Stimulated activated CD8-positive, alpha-beta memory T cell treated with anti-CD3 and anti-CD28 coated beads, Interleukin-7, amount 100 ng/mL, for 4 hours (primary cell): ENCODE measurements around the gene CTBP1.
A peak's percentile ranks its signal among the peaks of the same experiment; 100 is the strongest.

Source experiments
- DNase-seq, 2 donors: peaks; one replicate each; pipeline ENCODE4 v3.0.0-alpha.2; 2020; ENCODE audit warnings: low read depth in 2 of 2

The CTBP1 gene

DNA sequence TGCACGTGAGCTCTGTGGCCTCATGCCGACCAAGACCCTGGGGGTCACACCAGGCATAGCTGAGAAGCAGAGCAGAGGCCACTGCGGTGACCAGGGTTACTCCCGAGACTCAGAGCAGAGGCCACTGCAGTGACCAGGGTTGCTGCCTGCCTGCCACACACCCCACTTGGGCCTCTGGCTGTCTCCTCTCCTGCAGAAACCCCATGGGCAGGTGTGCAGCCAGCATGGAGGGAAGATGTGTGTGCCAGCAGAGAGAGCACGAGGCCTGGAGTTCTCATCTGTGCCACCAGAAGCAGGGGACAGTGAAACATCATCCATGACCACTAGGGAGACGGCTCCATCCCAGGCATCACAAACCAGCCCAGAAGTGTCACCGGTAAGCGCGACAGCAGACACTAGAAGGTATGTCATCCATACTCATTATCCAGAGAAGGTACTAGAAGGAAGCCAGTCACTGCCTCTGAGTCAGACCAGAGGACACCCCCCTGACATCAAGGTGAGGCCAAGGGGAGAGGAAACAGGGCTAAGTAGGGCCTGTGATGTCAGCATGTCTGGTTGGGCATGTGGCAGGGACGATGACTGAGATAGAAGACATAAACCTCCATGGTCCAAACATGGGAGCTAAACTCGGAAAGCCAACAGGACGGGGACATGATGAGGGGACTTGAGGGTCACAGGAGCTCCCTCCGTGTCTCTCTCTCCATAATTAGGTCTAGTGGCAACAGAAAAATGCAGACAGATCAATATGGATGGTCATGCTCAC is 52.3 kb downstream of the CTBP1 start:
- no peak for DNase-seq

DNA sequence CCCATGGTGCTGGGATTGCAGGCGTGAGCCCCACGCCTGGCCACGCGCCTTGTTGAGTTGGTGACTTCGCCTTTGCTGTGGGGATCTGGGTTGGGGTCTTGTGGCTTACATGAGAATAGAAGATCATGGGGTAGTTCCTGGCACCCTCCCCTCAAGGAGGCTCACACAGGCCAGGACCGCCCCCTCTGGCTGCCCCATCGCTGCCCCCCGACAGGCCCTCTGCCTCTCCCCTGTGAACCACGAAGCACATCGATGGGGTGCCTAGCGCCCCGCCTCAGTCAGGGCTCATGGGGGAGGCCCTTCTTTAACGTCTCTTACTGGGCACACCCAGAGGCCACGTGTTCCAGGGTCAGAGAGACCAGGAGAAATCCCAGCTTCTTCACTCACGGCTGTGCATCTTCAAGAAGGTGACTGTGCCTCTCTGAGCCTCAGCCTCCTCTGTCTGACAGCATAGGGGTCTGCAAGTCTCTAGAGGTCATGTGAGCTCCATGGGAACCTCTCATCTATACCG is 53.0 kb downstream of the CTBP1 start:
- no peak for DNase-seq

DNA sequence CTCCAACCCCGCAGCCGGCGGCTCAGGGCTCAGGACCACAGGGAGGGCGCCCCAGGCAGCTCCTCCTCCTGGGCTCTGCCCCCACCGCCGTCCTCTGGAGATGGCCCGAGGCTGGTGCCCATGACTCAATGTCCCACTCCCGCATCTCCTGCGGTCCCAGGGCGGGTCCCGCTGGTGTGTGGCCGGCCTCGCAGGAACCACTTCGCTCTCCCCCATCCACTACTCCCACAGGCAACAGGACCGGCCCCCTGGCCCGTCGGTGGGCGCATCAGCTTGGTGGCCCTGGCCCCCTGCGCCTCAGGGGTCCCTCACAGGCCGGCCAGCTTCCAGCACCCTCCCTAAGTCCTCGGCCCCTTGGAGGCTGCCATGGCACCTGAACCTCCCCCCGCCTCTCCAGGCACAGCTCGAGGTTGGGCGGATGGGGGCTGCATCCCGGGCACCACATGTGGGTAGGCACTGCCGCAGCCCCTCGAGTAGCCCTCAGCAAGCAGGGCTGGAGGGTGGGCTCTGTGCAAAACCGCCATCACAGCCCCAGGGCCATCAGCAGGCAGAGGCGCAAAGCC is 53.7 kb downstream of the CTBP1 start:
- DNase-seq: no peak

DNA sequence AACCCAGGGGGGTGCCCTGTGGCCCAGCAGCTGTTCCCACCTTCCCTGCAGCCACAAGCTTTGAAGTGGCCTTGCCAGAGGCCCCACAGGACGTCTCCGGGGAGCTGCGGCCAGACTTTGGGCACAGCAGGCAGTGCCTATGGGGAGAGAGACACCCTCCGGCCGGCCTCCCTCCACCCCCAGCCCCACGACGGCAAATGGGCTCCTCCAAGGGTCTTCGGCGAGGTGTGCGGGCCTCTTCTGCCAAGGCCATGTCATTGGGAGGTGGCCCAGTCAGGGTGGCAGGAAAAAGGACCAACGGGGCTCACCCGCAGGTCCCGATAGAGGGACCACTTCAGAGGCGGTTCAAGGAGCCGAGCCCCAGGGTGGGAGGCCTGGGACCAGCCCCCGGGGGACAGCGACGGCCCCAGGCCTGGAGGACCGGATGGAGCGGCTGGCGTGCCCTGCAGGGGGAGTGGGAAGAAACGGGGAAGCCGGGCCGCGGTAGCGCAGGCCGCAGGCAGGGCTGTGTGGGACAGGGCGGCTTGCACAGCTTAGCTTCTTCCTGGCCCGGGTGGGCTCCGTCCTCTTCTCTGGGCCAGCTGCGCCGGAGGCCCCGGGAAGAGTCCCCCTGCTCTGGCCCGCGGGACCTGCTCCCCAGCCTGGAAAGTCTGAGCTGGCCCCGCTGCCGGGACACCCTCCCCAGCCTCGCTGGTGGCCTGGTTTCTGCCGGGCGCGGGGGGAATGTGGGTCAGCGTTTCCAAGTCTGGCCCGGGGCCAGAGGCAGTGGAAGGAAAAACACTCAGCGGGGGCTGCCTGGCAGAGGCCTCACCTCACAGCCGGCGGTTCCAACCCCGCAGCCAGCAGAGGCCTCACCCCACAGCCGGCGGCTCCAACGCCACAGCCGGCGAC is 54.7 kb downstream of the CTBP1 start:
- no peak for DNase-seq

DNA sequence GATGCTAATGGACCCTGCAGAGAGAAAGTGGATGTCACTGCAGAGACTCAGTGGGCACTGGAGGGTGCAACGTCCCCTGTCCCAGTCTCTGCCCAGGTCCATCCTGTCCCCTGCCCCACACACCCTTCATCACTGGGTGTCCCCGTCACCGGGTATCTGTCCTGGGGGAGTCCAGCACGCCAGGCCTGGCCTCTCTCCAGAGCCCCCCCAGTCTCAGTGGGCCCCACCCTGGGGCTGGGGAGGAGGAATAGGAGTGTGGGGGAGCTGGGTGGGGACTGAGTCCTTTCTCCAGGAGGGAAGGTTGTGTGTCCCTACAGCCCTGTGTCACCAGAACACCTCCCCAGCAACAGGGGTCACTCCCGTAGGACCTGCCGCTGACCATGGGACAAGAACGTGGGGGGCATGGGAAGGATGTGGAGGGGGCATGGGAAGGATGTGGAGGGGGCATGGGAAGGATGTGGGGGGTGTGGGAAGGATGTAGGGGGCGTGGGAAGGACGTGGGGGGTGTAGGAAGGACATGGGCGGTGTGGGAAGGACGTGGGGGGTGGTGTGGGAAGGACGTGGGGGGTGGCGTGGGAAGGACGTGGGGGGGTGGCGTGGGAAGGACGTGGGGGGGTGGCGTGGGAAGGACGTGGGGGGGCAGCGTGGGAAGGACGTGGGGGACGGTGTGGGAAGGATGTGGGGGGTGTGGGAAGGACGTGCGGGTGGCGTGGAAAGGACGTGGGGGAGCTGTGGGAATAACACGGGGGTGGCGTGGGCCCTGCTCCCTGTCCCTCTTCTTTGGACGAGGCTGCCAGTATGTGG is 55.5 kb downstream of the CTBP1 start:
- DNase-seq: no peak

DNA sequence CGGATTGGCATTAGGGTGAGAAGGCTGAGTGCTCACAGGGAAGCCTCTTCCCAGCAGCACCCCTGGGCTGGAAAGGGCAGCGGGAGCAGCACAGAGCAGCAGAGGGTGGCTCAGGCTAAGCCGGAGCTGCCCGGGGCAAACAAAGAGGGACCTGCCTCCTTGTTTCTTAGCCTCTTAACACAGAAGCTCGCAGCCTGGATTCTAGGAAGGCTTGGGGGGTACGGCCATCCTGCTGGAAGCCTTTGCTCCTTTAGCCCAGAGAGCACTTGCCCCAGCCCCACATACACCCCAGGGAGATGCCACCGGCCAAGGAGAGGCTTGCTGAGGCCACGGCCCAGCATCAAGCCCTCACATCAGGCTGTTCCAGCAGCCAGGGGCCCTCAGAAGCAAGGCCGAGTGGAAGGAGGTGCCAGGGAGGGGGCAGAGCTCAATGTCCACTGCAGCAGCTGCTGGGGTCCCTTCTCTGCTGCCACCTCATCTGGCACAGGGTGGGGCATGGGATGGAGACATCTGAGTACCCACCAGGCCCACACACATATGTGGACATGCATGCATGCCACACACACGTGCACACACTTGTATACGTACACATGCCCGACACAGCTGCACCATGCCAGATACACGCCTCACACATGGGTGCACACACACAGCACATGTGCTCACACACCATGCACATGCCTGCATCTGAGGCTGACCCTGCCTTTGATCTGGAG is 56.3 kb downstream of the CTBP1 start:
- DNase-seq: no peak

DNA sequence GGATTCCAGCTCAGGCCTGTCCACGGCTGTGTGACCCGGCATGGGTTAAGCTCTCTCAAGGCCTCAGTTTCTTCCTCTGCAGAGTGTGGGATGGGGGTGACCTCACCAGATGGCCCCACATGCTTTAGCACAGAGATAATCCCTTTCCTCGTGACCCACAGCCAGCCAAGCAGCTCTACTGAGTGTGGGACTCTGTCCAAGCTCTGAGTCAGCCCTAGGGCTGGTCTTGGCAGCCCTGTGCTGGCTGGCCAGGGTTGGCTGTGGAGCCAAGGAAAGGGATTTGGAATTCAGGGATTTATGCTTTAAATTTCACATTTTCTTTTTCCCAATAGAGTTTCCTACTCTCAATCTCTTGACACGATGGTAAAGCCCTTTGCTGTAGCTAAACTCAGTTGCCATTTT is 56.8 kb downstream of the CTBP1 start:
- no peak for DNase-seq

DNA sequence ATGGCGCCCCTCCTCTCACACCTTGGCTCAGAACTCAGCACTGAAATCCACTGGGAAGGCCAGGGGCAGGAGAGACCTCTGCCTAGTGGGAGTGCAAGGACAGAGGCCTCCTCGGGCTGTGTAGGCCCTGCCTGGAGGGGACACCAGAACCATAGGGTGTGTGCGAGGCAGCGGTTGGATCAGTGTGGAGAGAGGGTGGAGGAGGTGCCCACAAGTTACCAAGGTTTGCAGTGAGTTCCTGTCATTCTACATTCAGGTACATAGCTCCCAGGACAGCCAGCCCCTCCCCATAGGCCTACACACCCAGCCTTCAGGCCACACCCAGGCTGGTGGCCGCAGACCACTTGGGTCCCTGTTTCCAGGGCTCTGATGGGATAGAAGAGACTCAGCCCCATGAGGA is 57.3 kb downstream of the CTBP1 start:
- no peak for DNase-seq

DNA sequence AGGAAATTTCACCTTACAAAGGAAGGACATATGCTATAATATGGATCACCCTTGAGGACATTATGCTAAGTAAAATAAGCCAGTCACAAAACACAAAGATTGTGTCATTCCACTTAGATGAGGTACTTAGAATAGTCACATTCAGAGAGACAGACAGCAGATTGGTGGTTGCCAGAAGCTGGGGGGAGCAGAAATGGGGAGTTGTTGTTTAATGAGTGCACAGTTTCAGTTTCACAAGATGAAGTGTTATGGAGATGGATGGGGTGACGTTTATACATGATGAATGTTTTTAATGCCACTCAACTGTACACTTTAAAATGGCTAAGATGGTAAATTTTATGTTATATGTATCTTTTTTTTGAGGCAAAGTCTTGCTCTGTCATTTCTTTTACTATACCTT is 61.7 kb downstream of the CTBP1 start:
- peak in 1 of 2 donors; percentile 27 for DNase-seq

DNA sequence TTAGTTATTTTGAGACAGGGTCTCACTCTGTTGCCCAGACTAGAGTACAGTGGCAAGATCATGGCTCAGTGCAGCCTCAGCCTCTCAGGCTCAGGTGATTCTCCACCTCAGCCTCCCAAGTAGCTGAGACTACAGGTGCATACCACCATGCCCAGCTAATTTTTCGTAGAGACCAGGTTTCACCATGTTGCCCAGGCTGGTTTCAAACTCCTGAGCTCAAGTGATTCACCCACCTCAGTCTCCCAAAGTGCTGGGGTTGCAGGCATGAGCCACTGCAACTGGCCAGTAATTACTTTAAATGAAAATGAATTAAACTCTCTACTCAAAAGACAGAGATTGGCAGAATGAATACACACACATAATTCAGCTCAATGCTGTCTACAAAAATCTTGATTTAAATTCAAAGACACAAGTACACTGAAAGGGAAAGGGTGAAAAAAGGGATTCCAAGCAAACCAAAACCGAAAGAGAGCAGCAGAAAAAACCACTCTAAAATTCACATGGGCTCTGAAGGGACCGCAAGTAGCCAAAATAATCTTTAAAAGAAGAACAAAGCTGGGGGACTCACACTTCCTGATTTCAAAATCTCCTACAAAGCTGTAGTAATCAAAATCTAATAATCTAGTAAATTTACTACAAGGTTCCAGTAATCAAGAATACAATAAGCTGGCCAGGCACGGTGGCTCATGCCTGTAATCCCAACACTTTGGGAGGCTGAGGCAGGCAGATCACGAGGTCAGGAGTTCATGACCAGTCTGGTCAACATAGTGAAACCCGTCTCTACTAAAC is 64.8 kb downstream of the CTBP1 start:
- no peak for DNase-seq

DNA sequence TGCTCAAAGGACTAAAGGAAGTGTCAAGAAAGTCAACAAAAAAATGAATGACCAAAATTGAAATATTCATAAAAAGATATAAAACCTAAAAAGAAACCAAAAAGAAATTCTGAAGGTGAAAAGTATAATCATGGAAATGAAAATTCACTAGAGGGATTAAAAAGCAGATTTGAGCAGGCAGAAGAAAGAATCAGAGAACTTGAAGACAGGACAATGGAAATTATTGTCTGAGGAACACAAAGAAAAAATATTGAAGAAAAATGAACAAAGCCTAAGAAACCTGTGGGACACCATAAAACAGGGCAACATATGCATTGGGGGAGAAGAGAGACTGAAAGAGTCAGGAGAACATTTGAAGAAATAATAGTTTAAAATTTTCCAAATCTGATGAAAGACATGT is 66.6 kb downstream of the CTBP1 start:
- DNase-seq: no peak

DNA sequence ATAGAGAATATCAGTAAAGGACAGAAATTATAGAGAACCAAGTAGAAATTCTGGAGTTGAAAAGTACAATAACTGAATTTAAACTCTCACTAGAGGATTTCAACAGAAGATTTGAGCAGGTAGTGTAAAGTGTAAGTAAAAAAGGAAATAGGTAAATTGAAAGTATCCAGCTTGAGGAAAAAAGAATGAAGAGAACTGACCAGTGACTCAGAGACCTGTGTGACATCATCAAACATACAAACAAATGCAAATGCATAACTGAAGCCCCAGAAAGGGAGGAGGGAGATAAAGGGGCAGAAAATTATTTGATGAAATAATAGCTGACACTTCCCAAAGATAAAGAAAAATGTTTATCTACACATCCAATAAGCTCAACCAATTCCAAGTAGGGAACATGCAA is 68.3 kb downstream of the CTBP1 start:
- no peak for DNase-seq

DNA sequence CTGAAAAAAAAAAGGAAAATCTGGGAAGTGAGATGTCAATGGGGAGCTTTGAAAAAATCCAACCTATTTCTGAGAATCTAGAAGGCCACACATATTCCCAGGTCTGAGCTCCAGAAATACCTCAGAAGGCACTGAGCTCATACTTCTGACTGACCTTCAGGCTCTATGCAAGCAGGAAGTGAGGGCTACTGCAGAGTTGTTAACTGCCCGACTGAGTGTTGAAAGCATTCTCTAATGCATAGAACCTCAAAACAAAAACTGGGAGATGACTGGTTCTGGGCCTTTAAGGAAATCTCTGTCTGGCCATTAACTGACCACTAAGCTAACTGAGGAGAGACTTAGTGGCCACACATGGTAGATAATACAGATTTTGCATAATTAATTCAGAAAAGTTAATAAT is 69.0 kb downstream of the CTBP1 start:
- no peak for DNase-seq

DNA sequence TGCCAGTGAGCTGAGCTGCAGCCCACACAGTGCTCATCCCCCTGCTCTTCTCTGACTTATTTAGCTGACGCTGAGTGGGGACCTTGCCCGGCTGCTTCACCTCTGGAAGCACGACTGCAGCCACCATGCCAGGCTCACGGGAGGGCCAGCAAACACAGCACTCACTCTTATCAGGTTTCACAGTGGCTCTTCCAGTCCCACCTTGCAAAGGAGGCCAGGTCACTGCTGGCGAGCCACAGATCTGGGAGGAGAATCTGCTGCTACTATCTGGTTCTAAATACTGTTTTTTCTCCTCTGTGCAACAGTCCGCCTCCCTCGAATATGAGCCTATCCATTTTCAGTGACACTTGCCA is 69.9 kb downstream of the CTBP1 start:
- DNase-seq: no peak

DNA sequence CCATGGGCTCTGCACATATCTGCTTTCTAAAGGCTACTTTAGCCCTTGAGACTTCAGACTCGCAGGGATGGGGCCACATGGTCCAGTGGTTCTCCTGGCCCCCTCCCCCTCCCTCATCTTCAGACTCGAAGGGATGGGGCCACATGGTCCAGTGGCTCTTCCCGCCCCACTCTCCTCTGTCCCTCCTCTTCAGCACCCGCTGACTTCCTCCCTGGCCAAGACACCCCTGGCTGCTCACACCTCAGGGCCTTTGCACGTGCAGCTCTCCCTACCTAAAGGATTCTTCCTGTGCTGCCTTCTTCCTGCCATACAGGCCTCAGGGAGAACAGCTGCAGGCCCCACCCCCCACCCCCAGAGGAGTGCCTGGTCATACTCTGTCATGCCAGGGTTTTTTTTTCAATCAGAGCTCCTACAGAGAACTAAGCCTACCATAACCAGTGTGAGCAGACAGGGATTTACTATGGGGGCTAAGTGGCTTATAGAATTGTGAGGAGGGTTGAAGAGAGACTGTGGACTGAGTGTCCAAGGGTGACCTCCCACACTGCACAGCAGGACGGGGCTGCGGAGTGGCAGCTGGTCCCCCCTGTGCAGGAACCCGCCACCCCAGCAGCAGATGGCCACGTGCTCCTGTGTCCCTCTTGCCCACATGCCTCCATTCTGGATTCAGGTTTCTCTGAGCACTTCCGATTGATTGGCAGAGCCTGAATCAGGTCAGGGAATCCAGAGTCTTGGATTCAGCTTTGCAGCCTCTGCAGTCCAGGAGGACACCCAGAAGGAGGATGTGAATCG is 70.4 kb downstream of the CTBP1 start:
- no peak for DNase-seq

DNA sequence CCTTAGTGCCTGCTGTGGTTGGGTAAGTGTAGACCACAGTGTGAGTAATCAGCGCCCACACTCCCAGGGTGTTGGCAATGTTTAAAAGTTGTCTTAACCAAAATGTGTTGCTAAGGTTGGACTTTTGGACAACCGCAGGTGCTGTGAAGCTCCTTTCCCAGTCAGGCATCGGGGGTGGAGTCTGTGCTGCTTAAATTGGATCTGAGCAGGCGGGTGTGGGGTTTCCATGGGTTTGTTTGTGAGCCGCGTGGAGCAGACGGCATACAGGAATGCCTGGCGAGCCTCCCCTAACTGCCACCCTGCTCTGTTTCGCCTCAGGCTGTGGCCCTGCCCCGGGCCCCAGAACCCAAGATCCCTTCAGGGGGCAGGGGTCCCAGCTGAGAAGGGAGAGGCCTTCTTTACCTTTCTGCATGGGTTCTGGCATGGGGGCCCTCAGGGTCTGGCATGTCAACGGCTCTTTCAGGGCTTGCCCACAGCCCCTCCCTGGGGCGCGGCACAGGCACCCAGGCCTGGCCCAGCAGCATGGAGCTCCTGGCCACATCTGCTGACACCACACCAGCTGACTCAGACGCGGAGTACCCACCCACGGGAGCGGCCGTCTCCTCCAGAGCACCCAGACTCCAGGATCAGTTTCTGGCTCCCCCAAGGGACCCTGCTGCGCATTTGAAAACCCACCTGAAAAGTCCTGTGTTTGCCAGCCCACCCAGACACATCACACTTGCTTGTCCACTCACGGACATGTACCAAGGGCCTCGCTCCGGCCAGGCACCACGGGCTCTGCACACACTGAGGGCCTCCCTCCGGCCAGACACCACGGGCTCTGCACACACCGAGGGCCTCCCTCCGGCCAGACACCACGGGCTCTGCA is 71.4 kb downstream of the CTBP1 start:
- DNase-seq: peak; percentile 45 to 66

DNA sequence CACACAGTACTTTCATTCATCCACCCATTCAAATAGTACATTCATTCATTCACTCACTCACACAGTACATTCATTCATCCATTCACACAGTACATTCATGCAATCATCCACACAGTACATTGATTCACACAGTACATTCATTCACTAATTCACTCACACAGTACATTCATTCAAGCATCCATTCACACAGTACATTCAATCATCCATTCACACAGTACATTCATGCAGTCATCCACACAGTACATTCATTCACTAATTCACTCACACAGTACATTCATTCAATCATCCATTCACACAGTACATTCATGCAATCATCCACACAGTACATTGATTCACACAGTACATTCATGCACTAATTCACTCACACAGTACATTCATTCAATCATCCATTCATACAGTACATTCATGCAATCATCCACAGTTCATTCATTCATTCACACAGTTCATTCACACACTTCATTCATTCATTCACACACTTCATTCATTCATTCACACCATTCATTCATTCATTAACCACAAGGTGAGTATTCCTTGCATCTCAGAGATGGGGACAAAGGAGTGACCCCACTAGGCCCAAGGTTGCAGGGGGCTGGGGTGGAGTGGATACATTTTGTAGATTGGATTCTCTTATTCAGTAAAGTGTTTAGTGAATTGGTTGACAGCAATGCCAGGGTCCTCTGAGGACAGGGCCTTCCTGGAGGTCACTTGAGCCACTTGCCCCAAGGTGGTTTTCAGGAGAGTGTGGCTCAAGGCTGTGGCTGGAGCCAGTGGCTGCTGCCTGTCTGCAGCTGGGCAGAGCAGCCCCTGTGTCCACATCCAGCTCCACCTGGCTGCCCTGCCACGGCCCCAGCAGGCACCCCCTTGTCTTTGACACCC is 72.3 kb downstream of the CTBP1 start:
- no peak for DNase-seq
